ENCODE data around the gene PRIM1.

Gene PRIM1

GRCh38 chr12:56688846-56689109 is 63.3 kb downstream of the PRIM1 start:
- WGBS: 2% methylated on average over 7 of the region's 7 CpGs

GRCh38 chr12:56688129-56688845 is 63.8 kb downstream of the PRIM1 start, which contains the start of gene PTGES3:
PTGES3 (minus strand) TSS chr12:56688284; CDS start chr12:56687999, 285 bp downstream.
- no peaks in the 10 kb centered on the region for H3K9me3 ChIP-seq (ENCODE audit: insufficient read depth, low read depth, low read length)
- WGBS: 1% methylated on average over 64 of the region's 64 CpGs
- peak within 1 kb of the TSS; percentile 100 for H3K9ac ChIP-seq (ENCODE audit: low read depth, low read length)
- no peaks in the 10 kb centered on the region for H3K27me3 ChIP-seq (ENCODE audit: insufficient read depth, low read length)
- H3K27ac ChIP-seq (ENCODE audit: low read depth, low read length): peak within 1 kb of the TSS; percentile 98
- peaks cover 20% of the 10 kb centered on the region for H3K36me3 ChIP-seq (ENCODE audit: insufficient read depth, low read length)
- peak within 1 kb of the TSS; percentile 100 for H3K4me3 ChIP-seq (ENCODE audit: low read length)
- H3K4me1 ChIP-seq (ENCODE audit: insufficient read depth, low read length): peaks cover 17% of the 10 kb centered on the region

More at GRCh38 chr12:56688846-56689109, 63.3 kb downstream of the PRIM1 start:
- Histone ChIP-seq H3K9me3 (ENCODE audit: insufficient read depth, low read depth, low read length) (no peaks in the 10 kb centered on the region), H3K27me3 (ENCODE audit: insufficient read depth, low read length) (no peaks in the 10 kb centered on the region), H3K36me3 (ENCODE audit: insufficient read depth, low read length) (peaks cover 20% of the 10 kb centered on the region), H3K27ac (ENCODE audit: low read depth, low read length) (peak overlapping the region; percentile 98), H3K4me1 (ENCODE audit: insufficient read depth, low read length) (peaks cover 17% of the 10 kb centered on the region), H3K9ac (ENCODE audit: low read depth, low read length) (peak overlapping the region; percentile 94), H3K4me3 (ENCODE audit: low read length) (peak overlapping the region; percentile 100)

GRCh38 chr12:56687223-56688128 is 64.6 kb downstream of the PRIM1 start:
- Histone ChIP-seq H3K4me1 (ENCODE audit: insufficient read depth, low read length) (peaks cover 17% of the 10 kb centered on the region), H3K36me3 (ENCODE audit: insufficient read depth, low read length) (peaks cover 27% of the 10 kb centered on the region), H3K9ac (ENCODE audit: low read depth, low read length) (peak overlapping the region; percentile 100), H3K27me3 (ENCODE audit: insufficient read depth, low read length) (no peaks in the 10 kb centered on the region), H3K27ac (ENCODE audit: low read depth, low read length) (peak overlapping the region; percentile 98), H3K9me3 (ENCODE audit: insufficient read depth, low read depth, low read length) (no peaks in the 10 kb centered on the region), H3K4me3 (ENCODE audit: low read length) (peak overlapping the region; percentile 100)
- WGBS: under 1% methylated on average over 62 of the region's 62 CpGs

GRCh38 chr12:56684745-56685359 is 67.3 kb downstream of the PRIM1 start:
- Histone ChIP-seq H3K9me3 (ENCODE audit: insufficient read depth, low read depth, low read length) (no peaks in the 10 kb centered on the region), H3K4me1 (ENCODE audit: insufficient read depth, low read length) (peaks cover 17% of the 10 kb centered on the region), H3K36me3 (ENCODE audit: insufficient read depth, low read length) (peaks cover 45% of the 10 kb centered on the region), H3K27ac (ENCODE audit: low read depth, low read length) (no peak overlapping the region), H3K4me3 (ENCODE audit: low read length) (peak overlapping the region; percentile 100), H3K27me3 (ENCODE audit: insufficient read depth, low read length) (no peaks in the 10 kb centered on the region), H3K9ac (ENCODE audit: low read depth, low read length) (0 out of 2 replicates have a peak overlapping the region, but pooled peaks have one; percentile 37)
- WGBS: 82% methylated on average over 6 of the region's 8 CpGs

GRCh38 chr12:56682323-56682722 is 69.8 kb downstream of the PRIM1 start:
- no peaks in the 10 kb centered on the region for H3K9me3 ChIP-seq (ENCODE audit: insufficient read depth, low read depth, low read length)
- 95% methylated on average over 6 of the region's 6 CpGs for WGBS
- H3K36me3 ChIP-seq (ENCODE audit: insufficient read depth, low read length): peaks cover 65% of the 10 kb centered on the region
- H3K4me1 ChIP-seq (ENCODE audit: insufficient read depth, low read length): peaks cover 17% of the 10 kb centered on the region
- H3K27ac ChIP-seq (ENCODE audit: low read depth, low read length): no peak overlapping the region
- H3K4me3 ChIP-seq (ENCODE audit: low read length): no peak overlapping the region
- H3K9ac ChIP-seq (ENCODE audit: low read depth, low read length): no peak overlapping the region
- no peaks in the 10 kb centered on the region for H3K27me3 ChIP-seq (ENCODE audit: insufficient read depth, low read length)

Measured in HUES64 (cell line).